Omental fat pad (tissue), 4 donors: ENCODE measurements around the gene PARK7. TPM values are rescaled to one million over a fixed set of nuclear protein-coding genes. Genes with fewer than 3 reads are reported as not detected.
A peak's percentile ranks its signal among the peaks of the same experiment; 100 is the strongest.

Experiments used
- ATAC-seq: fragments of 150-250 bp; one replicate; pipeline ENCODE4 v1.9.1; 2016; ENCODE audit warnings: mild to moderate bottlenecking, moderate library complexity; ENCODE audit not compliant: low FRiP score
- DNase-seq: peaks from one replicate; pipeline ENCODE4 v3.0.0-alpha.2; 2019; ENCODE audit warnings: low spot score
- total RNA-seq, 4 donors: library from RNA; depleted of rRNA; stranded (reverse); fragments of >200 nt; gene quantifications; one replicate each; pipeline ENCODE4 v1.1.0, GENCODE V29; 2016
- TF ChIP-seq, protein P1 (sequence below), 3 donors: fragments of 450-650 bp; IDR thresholded peaks; one replicate each; pipeline ENCODE4 v1.5.1; 2016 to 2017; ENCODE audit warnings: antibody characterized with exemption in 3 of 3, mild to moderate bottlenecking in 3 of 3, moderate library complexity in 2 of 3

PARK7 gene
- total RNA-seq, 4 donors from 2014 or later = 151 to 260 (median 216) TPM

DNA sequence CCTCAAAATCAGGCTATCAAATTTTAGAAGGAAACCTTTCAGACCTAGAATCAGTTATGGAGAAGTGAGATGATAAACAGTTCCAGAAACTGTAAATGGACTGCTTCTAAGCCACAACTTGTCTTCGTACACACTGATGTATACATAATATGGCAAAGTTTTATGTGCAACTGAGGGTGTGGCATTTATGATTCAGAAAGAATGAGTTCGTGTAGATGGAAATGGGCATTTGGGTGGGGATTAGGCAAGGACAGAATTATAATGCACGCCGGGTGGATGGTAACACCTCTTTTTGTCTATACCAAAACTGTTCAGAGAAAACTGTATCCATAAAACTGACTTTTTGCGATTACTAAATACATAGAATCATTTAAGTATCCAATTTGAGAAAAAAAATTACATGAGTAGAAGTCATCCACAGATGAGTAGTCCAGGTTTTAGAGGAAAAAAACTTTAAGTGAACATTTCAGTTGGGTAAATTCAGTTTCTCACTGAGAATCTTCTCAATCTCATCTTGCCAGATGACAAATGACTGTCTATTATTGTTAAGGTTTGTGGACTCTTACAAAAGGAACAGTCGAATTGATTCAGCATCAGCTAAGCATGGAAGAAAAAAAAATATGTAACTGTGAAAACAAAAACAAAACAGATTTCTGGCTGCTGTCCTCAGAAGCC lies 42.1 kb downstream of the PARK7 start:
- ATAC-seq (no peak), DNase-seq (no peak)
- TF ChIP-seq, protein P1, sequence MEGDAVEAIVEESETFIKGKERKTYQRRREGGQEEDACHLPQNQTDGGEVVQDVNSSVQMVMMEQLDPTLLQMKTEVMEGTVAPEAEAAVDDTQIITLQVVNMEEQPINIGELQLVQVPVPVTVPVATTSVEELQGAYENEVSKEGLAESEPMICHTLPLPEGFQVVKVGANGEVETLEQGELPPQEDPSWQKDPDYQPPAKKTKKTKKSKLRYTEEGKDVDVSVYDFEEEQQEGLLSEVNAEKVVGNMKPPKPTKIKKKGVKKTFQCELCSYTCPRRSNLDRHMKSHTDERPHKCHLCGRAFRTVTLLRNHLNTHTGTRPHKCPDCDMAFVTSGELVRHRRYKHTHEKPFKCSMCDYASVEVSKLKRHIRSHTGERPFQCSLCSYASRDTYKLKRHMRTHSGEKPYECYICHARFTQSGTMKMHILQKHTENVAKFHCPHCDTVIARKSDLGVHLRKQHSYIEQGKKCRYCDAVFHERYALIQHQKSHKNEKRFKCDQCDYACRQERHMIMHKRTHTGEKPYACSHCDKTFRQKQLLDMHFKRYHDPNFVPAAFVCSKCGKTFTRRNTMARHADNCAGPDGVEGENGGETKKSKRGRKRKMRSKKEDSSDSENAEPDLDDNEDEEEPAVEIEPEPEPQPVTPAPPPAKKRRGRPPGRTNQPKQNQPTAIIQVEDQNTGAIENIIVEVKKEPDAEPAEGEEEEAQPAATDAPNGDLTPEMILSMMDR (IDR thresholded peaks at IDR 0.05) = no peak

DNA sequence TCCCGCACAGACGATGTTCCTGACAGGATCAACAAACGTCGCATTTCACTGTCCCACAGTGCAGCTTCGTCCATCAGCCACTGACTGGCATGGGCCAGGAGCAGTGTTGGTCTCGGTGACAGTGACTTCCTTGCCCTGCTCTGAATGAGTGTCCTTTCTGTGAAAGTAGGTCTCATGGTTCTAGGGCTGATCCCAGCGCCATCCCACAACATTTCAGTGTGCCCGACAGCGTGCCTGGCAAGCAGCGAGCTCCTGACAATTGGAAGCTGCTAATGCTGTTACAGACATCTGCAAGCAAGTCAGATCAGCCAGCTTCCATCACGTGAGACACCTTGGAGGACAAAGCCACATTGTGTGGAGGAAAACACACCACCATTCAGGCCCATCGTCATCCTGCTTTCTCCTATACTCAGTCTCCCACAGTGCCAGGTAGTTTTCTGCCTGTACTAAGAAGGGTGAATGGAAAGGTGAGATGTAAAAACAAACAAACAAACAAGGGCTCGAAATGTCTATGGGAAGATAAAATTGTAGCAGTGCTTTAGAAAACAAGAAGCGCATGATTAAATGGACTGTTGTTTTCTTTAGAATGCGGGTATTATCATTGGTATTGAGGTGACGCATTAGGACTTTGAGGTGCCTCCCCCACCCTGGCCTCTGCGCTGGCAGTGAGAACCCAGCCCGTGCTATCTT lies 42.7 kb downstream of the PARK7 start:
- TF ChIP-seq, protein P1 (IDR thresholded peaks at IDR 0.05) = no peak
- no peak for ATAC-seq
- DNase-seq = no peak

DNA sequence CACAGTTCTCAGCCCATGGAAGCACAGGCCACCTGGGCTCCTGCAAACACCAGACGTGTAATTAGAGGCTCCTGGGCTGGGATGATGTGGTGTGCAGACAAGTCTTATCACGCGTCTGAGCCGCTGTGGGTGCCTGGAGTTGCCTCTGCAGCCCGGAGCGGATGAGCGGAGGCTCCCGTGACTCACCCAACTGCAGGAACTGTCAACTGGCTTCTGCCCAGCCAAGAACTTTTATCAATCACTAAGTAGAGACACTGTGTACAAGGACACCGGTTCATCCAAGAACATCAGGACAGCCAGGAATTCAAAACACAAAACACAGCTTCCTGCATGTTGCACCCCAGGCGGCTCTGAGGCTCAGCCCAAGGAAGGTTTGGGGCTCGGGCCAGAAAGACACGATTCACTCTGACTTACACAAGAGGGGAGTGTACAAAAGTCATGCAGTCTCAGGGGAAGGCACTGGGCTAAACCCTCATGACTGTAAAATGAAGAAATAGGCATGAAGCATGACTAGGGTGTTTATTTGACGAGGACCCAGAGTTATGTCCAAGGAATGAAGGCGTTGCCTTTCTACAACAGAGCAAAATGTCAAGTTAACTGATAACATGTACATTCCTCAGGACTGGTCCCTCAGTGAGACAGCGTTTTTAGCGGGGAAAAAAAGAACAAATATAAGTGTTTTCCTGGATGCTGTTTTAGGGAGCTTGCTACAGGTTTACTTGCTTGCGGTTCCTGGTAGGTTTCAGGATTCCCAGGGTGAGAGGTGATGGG lies 43.5 kb downstream of the PARK7 start:
- TF ChIP-seq, protein P1 (IDR thresholded peaks at IDR 0.05) = no peak
- peak; percentile 94 for ATAC-seq
- peak; percentile 70 for DNase-seq

GRCh38 chr1:8006037-8006963 lies 44.8 kb downstream of the PARK7 start:
- TF ChIP-seq, protein P1 (IDR thresholded peaks at IDR 0.05) = no peak
- no peak for ATAC-seq
- no peak for DNase-seq

DNA sequence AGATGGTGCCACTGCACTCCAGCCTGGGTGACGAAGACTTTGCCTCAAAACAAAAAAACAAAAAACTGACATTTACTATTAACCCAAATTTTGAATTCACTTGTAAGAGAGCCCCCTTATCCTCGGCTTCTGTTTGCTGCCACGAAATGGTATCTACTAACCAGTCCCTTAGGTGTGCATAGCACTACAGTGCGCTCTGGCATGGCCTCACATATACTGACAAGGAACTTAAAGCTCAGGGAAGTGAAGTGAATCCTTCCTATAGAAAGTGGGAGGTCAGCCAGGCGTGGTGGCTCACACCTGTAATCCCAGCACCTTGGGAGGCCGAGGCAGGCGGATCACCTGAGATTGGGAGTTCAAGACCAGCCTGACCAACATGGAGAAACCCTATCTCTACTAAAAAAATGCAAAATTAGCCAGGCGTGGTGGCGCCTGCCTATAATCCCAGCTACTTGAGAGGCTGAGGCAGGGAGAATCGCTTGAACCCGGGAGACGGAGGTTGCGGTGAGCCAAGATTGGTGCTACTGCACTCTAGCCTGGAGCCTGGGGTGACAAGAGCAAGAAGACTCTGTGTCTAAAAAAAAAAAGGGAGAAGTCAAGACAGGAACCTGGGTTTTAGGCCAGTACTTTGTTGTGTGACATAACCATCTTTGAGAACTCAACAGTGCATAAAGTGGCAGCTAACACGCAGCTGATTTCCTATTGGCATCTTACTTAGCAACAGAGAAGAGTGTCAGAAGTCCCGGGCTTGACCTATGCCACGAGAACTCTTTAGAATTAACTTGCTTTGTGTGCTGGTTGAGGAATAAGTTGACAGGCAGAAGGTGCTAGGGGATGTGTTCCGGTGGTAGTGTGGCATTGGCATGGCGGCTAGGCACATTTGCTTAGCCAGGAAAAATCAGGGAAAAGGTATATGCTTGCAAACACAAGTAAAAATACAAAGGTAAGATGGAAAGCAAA lies 47.8 kb downstream of the PARK7 start:
- TF ChIP-seq, protein P1 (IDR thresholded peaks at IDR 0.05) = no peak
- ATAC-seq (no peak), DNase-seq (no peak)
